Measurements from ENCODE around the gene KIAA1671.

Gene KIAA1671

GRCh38 chr22:25130462-25130861 lies 177.9 kb downstream of the KIAA1671 start:
- TF ChIP-seq POLR2AphosphoS5 (IDR thresholded peaks at IDR 0.05; ENCODE audit: low read depth, low read length), result no peak
- TF ChIP-seq PAX5 (IDR thresholded peaks at IDR 0.05; ENCODE audit: insufficient read depth, low read length, severe bottlenecking), result no peak
- no peak for TF ChIP-seq POLR2A (IDR thresholded peaks at IDR 0.05; ENCODE audit: low read depth, low read length)
- TF ChIP-seq POU2F2 (IDR thresholded peaks at IDR 0.05; ENCODE audit: low read depth, low read length), result no peak
- no peak for TF ChIP-seq TAF1 (IDR thresholded peaks at IDR 0.05; ENCODE audit: low read depth, low read length)
- no peak for TF ChIP-seq SPI1 (IDR thresholded peaks at IDR 0.05; ENCODE audit: low read depth, low read length)
- DNase-seq (ENCODE audit: insufficient read length, low spot score), result no peak
- FAIRE-seq, result no peak

GRCh38 chr22:25131198-25131887 lies 178.8 kb downstream of the KIAA1671 start:
- FAIRE-seq (no peak), DNase-seq (ENCODE audit: insufficient read length, low spot score) (no peak)
- no peak for TF ChIP-seq TAF1 (IDR thresholded peaks at IDR 0.05; ENCODE audit: low read depth, low read length)
- no peak for TF ChIP-seq PAX5 (IDR thresholded peaks at IDR 0.05; ENCODE audit: insufficient read depth, low read length, severe bottlenecking)
- TF ChIP-seq POLR2AphosphoS5 (IDR thresholded peaks at IDR 0.05; ENCODE audit: low read depth, low read length), result no peak

GRCh38 chr22:25134028-25134427 lies 181.5 kb downstream of the KIAA1671 start:
- no peak for TF ChIP-seq POLR2A (IDR thresholded peaks at IDR 0.05; ENCODE audit: low read depth, low read length)
- TF ChIP-seq POU2F2 (IDR thresholded peaks at IDR 0.05; ENCODE audit: low read depth, low read length), result no peak
- no peak for TF ChIP-seq TAF1 (IDR thresholded peaks at IDR 0.05; ENCODE audit: low read depth, low read length)
- no peak for TF ChIP-seq PAX5 (IDR thresholded peaks at IDR 0.05; ENCODE audit: insufficient read depth, low read length, severe bottlenecking)
- TF ChIP-seq SPI1 (IDR thresholded peaks at IDR 0.05; ENCODE audit: low read depth, low read length), result no peak
- TF ChIP-seq POLR2AphosphoS5 (IDR thresholded peaks at IDR 0.05; ENCODE audit: low read depth, low read length), result no peak
- DNase-seq (ENCODE audit: insufficient read length, low spot score) (no peak), FAIRE-seq (no peak)

- TF ChIP-seq PAX5 (IDR thresholded peaks at IDR 0.05; ENCODE audit: insufficient read depth, low read length, severe bottlenecking) (no peak), POLR2A (IDR thresholded peaks at IDR 0.05; ENCODE audit: low read depth, low read length) (no peak), TAF1 (IDR thresholded peaks at IDR 0.05; ENCODE audit: low read depth, low read length) (no peak), POLR2AphosphoS5 (IDR thresholded peaks at IDR 0.05; ENCODE audit: low read depth, low read length) (no peak), POU2F2 (IDR thresholded peaks at IDR 0.05; ENCODE audit: low read depth, low read length) (no peak), SPI1 (IDR thresholded peaks at IDR 0.05; ENCODE audit: low read depth, low read length) (no peak)
- FAIRE-seq, result no peak
Measured at GRCh38 chr22:25134451-25134850, 181.9 kb downstream of the KIAA1671 start.

GRCh38 chr22:25136953-25137576 lies 184.5 kb downstream of the KIAA1671 start:
- no peak for DNase-seq (ENCODE audit: insufficient read length, low spot score)
- no peak for TF ChIP-seq TAF1 (IDR thresholded peaks at IDR 0.05; ENCODE audit: low read depth, low read length)
- TF ChIP-seq POLR2AphosphoS5 (IDR thresholded peaks at IDR 0.05; ENCODE audit: low read depth, low read length), result no peak
- TF ChIP-seq PAX5 (IDR thresholded peaks at IDR 0.05; ENCODE audit: insufficient read depth, low read length, severe bottlenecking), result no peak
- TF ChIP-seq POU2F2 (IDR thresholded peaks at IDR 0.05; ENCODE audit: low read depth, low read length), result no peak
- TF ChIP-seq POLR2A (IDR thresholded peaks at IDR 0.05; ENCODE audit: low read depth, low read length), result no peak
- no peak for TF ChIP-seq SPI1 (IDR thresholded peaks at IDR 0.05; ENCODE audit: low read depth, low read length)
- FAIRE-seq, result no peak

More at GRCh38 chr22:25134451-25134850, 181.9 kb downstream of the KIAA1671 start:
- no peak for DNase-seq (ENCODE audit: insufficient read length, low spot score)

GRCh38 chr22:25137577-25138525 lies 185.3 kb downstream of the KIAA1671 start:
- DNase-seq (ENCODE audit: insufficient read length, low spot score) (no peak), FAIRE-seq (no peak)
- TF ChIP-seq POLR2AphosphoS5 (IDR thresholded peaks at IDR 0.05; ENCODE audit: low read depth, low read length) (no peak), TAF1 (IDR thresholded peaks at IDR 0.05; ENCODE audit: low read depth, low read length) (no peak), POLR2A (IDR thresholded peaks at IDR 0.05; ENCODE audit: low read depth, low read length) (no peak), POU2F2 (IDR thresholded peaks at IDR 0.05; ENCODE audit: low read depth, low read length) (no peak), SPI1 (IDR thresholded peaks at IDR 0.05; ENCODE audit: low read depth, low read length) (no peak), PAX5 (IDR thresholded peaks at IDR 0.05; ENCODE audit: insufficient read depth, low read length, severe bottlenecking) (no peak)

- DNase-seq (ENCODE audit: insufficient read length, low spot score) (no peak), FAIRE-seq (no peak)
- no peak for TF ChIP-seq POU2F2 (IDR thresholded peaks at IDR 0.05; ENCODE audit: low read depth, low read length)
- no peak for TF ChIP-seq PAX5 (IDR thresholded peaks at IDR 0.05; ENCODE audit: insufficient read depth, low read length, severe bottlenecking)
- TF ChIP-seq POLR2A (IDR thresholded peaks at IDR 0.05; ENCODE audit: low read depth, low read length), result no peak
- TF ChIP-seq POLR2AphosphoS5 (IDR thresholded peaks at IDR 0.05; ENCODE audit: low read depth, low read length), result no peak
- no peak for TF ChIP-seq SPI1 (IDR thresholded peaks at IDR 0.05; ENCODE audit: low read depth, low read length)
- no peak for TF ChIP-seq TAF1 (IDR thresholded peaks at IDR 0.05; ENCODE audit: low read depth, low read length)
Measured at GRCh38 chr22:25139062-25139461, 186.5 kb downstream of the KIAA1671 start.

GRCh38 chr22:25142102-25142501 lies 189.6 kb downstream of the KIAA1671 start:
- no peak for DNase-seq (ENCODE audit: insufficient read length, low spot score)
- TF ChIP-seq PAX5 (IDR thresholded peaks at IDR 0.05; ENCODE audit: insufficient read depth, low read length, severe bottlenecking), result no peak
- FAIRE-seq, result no peak

Data from GM12891 (cell line).